Small intestine (tissue), 7 donors: ENCODE results near the gene LRRC4. TPM values are rescaled to one million over a fixed set of nuclear protein-coding genes. Genes with fewer than 3 reads are reported as not detected.

Experiments used
- DNase-seq, 2 donors: peaks; one replicate each; pipeline versions ENCODE4 v3.0.0 to v3.0.0-alpha.2; 2013
- FAIRE-seq: peaks from 2 replicates; lab custom pipeline; 2012; peaks lifted over from hg19 to GRCh38; lab: Jason Lieb, UNC
- H3K27ac ChIP-seq, 3 donors: one replicate each; pipeline ENCODE4 v1.5.1; 2013; ENCODE audit warnings: low read length in 2 of 3, mild to moderate bottlenecking in 2 of 3, control low read depth in 1 of 3, inconsistent platforms in 1 of 3, low read depth in 1 of 3, moderate library complexity in 1 of 3
- H3K27me3 ChIP-seq, 3 donors: one replicate each; pipeline ENCODE4 v1.6.1; 2013; ENCODE audit warnings: low read length in 3 of 3, inconsistent platforms in 1 of 3; ENCODE audit not compliant: control insufficient read depth in 3 of 3, insufficient read depth in 3 of 3
- H3K36me3 ChIP-seq, 3 donors: one replicate each; pipeline ENCODE4 v1.6.1; 2013; ENCODE audit warnings: low read length in 3 of 3, inconsistent platforms in 1 of 3, low read depth in 1 of 3, mild to moderate bottlenecking in 1 of 3, moderate library complexity in 1 of 3; ENCODE audit not compliant: control insufficient read depth in 3 of 3, insufficient read depth in 2 of 3
- H3K4me1 ChIP-seq, 3 donors: one replicate each; pipeline ENCODE4 v1.6.1; 2013; ENCODE audit warnings: low read length in 2 of 3, inconsistent platforms in 1 of 3, low read depth in 1 of 3, mild to moderate bottlenecking in 1 of 3, moderate library complexity in 1 of 3; ENCODE audit not compliant: control insufficient read depth in 3 of 3, insufficient read depth in 2 of 3
- H3K4me3 ChIP-seq, 3 donors: one replicate each; pipeline ENCODE4 v1.5.1; 2013; ENCODE audit warnings: low read length in 3 of 3, control low read depth in 1 of 3, inconsistent platforms in 1 of 3, low read depth in 1 of 3, mild to moderate bottlenecking in 1 of 3, moderate library complexity in 1 of 3
- H3K9me3 ChIP-seq, 2 donors: one replicate each; pipeline ENCODE4 v1.6.1; 2013; ENCODE audit warnings: low read depth in 1 of 2, low read length in 1 of 2; ENCODE audit not compliant: control insufficient read depth in 2 of 2, insufficient read depth in 1 of 2
- WGBS, 3 donors: extraction: QIAGEN DNeasy Blood & Tissue Kit; methylation state at CpG; one replicate each; pipeline ENCODE4 v1.1.7; 2013; 5-methylcytosine and 5-hydroxymethylcytosine counted together
- polyA plus RNA-seq, 4 donors: library from polyadenylated mRNA; stranded (reverse) in 3 of 4; unstranded in 1 of 4; fragments of 200-250 nt in 3 of 4; fragments of 120-200 nt in 1 of 4; gene quantifications; one replicate each; pipeline versions ENCODE4 v1.2.1 to v1.2.3, GENCODE V29; 2013
- donor health status: healthy with polysubstance abuse.
- donor health status: control.
- donor health status: control.
- donor health status: Bipolar disorder and iron deficiency.
- donor health status: healthy.

The LRRC4 gene
- polyA plus RNA-seq, 4 donors, result 0.27 to 1.6 (median 0.79) TPM

GRCh38 chr7:128014811-128015210, 16.4 kb downstream of the LRRC4 start:
- no peak for DNase-seq
- no peaks in the 10 kb centered on the region for H3K27me3 ChIP-seq
- peaks cover 0 to 13% (median 0%) of the 10 kb centered on the region in 3 donors for H3K4me1 ChIP-seq
- H3K27ac ChIP-seq, result no peak overlapping the region
- no peak overlapping the region for H3K4me3 ChIP-seq
- FAIRE-seq, result no peak
- no peaks in the 10 kb centered on the region for H3K9me3 ChIP-seq
- peaks cover 0 to 45% (median 0%) of the 10 kb centered on the region in 3 donors for H3K36me3 ChIP-seq
- WGBS, 3 donors, result 88 to 92% (median 89%) methylated on average over 4 of the region's 4 CpGs

GRCh38 chr7:128011131-128011661, 20.0 kb downstream of the LRRC4 start:
- Histone ChIP-seq H3K27me3 (no peaks in the 10 kb centered on the region), H3K9me3 (no peaks in the 10 kb centered on the region), H3K27ac (peak overlapping the region in 2 of 3 donors; percentile 30 to 52), H3K4me1 (peaks cover 0 to 19% (median 2%) of the 10 kb centered on the region in 3 donors), H3K4me3 (no peak overlapping the region), H3K36me3 (peaks cover 0 to 35% (median 0%) of the 10 kb centered on the region in 3 donors)
- peak; percentile 58 to 81 for DNase-seq
- 8 to 47% (median 35%) methylated on average over 2 of the region's 2 CpGs for WGBS, 3 donors
- FAIRE-seq, result no peak

GRCh38 chr7:128010391-128011127, 20.7 kb downstream of the LRRC4 start:
- no peak overlapping the region for H3K4me3 ChIP-seq
- H3K4me1 ChIP-seq, result peaks cover 0 to 26% (median 5%) of the 10 kb centered on the region in 3 donors
- 84 to 88% (median 85%) methylated on average over 7 of the region's 7 CpGs for WGBS, 3 donors
- no peak for FAIRE-seq
- H3K27ac ChIP-seq, result peak overlapping the region in 1 of 3 donors; percentile 52
- H3K36me3 ChIP-seq, result peaks cover 0 to 36% (median 0%) of the 10 kb centered on the region in 3 donors
- DNase-seq, result no peak
- H3K9me3 ChIP-seq, result no peaks in the 10 kb centered on the region
- no peaks in the 10 kb centered on the region for H3K27me3 ChIP-seq

- no peak overlapping the region for H3K27ac ChIP-seq
- H3K27me3 ChIP-seq, result no peaks in the 10 kb centered on the region
- no peaks in the 10 kb centered on the region for H3K9me3 ChIP-seq
- no peak overlapping the region for H3K4me3 ChIP-seq
- DNase-seq (no peak), FAIRE-seq (no peak)
- 93 to 98% (median 96%) methylated on average over 2 of the region's 2 CpGs for WGBS, 3 donors
- peaks cover 0 to 43% (median 17%) of the 10 kb centered on the region in 3 donors for H3K4me1 ChIP-seq
- peaks cover 0 to 27% (median 0%) of the 10 kb centered on the region in 3 donors for H3K36me3 ChIP-seq
Observed at GRCh38 chr7:128008744-128009143, 22.5 kb downstream of the LRRC4 start.

- Histone ChIP-seq H3K4me1 (peaks cover 0 to 43% (median 17%) of the 10 kb centered on the region in 3 donors), H3K36me3 (peaks cover 0 to 24% (median 0%) of the 10 kb centered on the region in 3 donors), H3K27ac (no peak overlapping the region), H3K27me3 (no peaks in the 10 kb centered on the region), H3K9me3 (no peaks in the 10 kb centered on the region), H3K4me3 (no peak overlapping the region)
- DNase-seq, result no peak
- WGBS, 3 donors, result 90 to 92% (median 91%) methylated on average over 5 of the region's 5 CpGs
- no peak for FAIRE-seq
Observed at GRCh38 chr7:128008141-128008540, 23.1 kb downstream of the LRRC4 start.

- Histone ChIP-seq H3K27ac (no peak overlapping the region), H3K9me3 (no peaks in the 10 kb centered on the region), H3K4me3 (no peak overlapping the region), H3K36me3 (peaks cover 0 to 16% (median 2%) of the 10 kb centered on the region in 3 donors), H3K27me3 (no peaks in the 10 kb centered on the region), H3K4me1 (peaks cover 0 to 43% (median 17%) of the 10 kb centered on the region in 3 donors)
- FAIRE-seq (no peak), DNase-seq (no peak)
- WGBS, 3 donors, result 90 to 92% (median 92%) methylated on average over 3 of the region's 3 CpGs
Observed at GRCh38 chr7:128007303-128007680, 23.9 kb downstream of the LRRC4 start.

GRCh38 chr7:128006550-128007302, 24.5 kb downstream of the LRRC4 start:
- 95 to 97% (median 96%) methylated on average over 8 of the region's 8 CpGs for whole genome bisulfite sequencing, 3 donors
- no peak overlapping the region for H3K27ac ChIP-seq
- FAIRE-seq, result no peak

GRCh38 chr7:128005759-128006159, 25.5 kb downstream of the LRRC4 start:
- 13 to 59% (median 53%) methylated on average over 3 of the region's 3 CpGs for WGBS, 3 donors
- FAIRE-seq (no peak), DNase-seq (peak; percentile 58 to 78)
- Histone ChIP-seq H3K9me3 (no peaks in the 10 kb centered on the region), H3K4me3 (no peak overlapping the region), H3K27ac (peak overlapping the region in 2 of 3 donors; percentile 9 to 51), H3K4me1 (peaks cover 0 to 40% (median 17%) of the 10 kb centered on the region in 3 donors), H3K27me3 (no peaks in the 10 kb centered on the region), H3K36me3 (peaks cover 0 to 14% (median 2%) of the 10 kb centered on the region in 3 donors)

More at GRCh38 chr7:128006550-128007302, 24.5 kb downstream of the LRRC4 start:
- no peak for DNase-seq
- peaks cover 0 to 43% (median 17%) of the 10 kb centered on the region in 3 donors for H3K4me1 ChIP-seq
- no peaks in the 10 kb centered on the region for H3K9me3 ChIP-seq
- no peaks in the 10 kb centered on the region for H3K27me3 ChIP-seq
- no peak overlapping the region for H3K4me3 ChIP-seq
- H3K36me3 ChIP-seq, result peaks cover 0 to 14% (median 2%) of the 10 kb centered on the region in 3 donors
